Liver (tissue), 9 donors: ENCODE results near the gene MMS22L. TPM values are rescaled to one million over a fixed set of nuclear protein-coding genes. Genes with fewer than 3 reads are reported as not detected.

Experiments used
- DNase-seq: peaks from one replicate; pipeline ENCODE4 v3.0.0-alpha.2; 2017; ENCODE audit warnings: low spot score
- H3K27ac ChIP-seq, 2 donors: one replicate each; pipeline ENCODE4 v1.7.0; 2013; ENCODE audit warnings: inconsistent platforms in 2 of 2, low read length in 2 of 2, control low read depth in 1 of 2, low read depth in 1 of 2, mild to moderate bottlenecking in 1 of 2
- H3K27me3 ChIP-seq, 4 donors: one replicate each; pipeline versions ENCODE4 v1.6.1 to v1.7.0; 2013; ENCODE audit warnings: low read length in 3 of 4, inconsistent platforms in 1 of 4, mild to moderate bottlenecking in 1 of 4, moderate library complexity in 1 of 4; ENCODE audit not compliant: control insufficient read depth in 4 of 4, insufficient read depth in 4 of 4
- H3K36me3 ChIP-seq, 4 donors: one replicate each; pipeline versions ENCODE4 v1.6.1 to v1.7.0; 2013; ENCODE audit warnings: low read length in 3 of 4, mild to moderate bottlenecking in 3 of 4, low read depth in 1 of 4, moderate library complexity in 1 of 4; ENCODE audit not compliant: control insufficient read depth in 4 of 4, insufficient read depth in 3 of 4
- H3K4me1 ChIP-seq, 4 donors: one replicate each; pipeline versions ENCODE4 v1.6.1 to v1.7.0; 2013; ENCODE audit warnings: low read length in 3 of 4, mild to moderate bottlenecking in 3 of 4, moderate library complexity in 1 of 4; ENCODE audit not compliant: control insufficient read depth in 4 of 4, insufficient read depth in 4 of 4
- H3K4me3 ChIP-seq, 3 donors: one replicate each; pipeline versions ENCODE4 v1.6.1 to v1.7.0; 2013; ENCODE audit warnings: low read length in 3 of 3, control low read depth in 1 of 3, low read depth in 1 of 3, mild to moderate bottlenecking in 1 of 3
- H3K9ac ChIP-seq, 2 donors: one replicate each; pipeline ENCODE4 v1.7.0; 2013; ENCODE audit warnings: low read length in 2 of 2, mild to moderate bottlenecking in 2 of 2, moderate library complexity in 2 of 2, control low read depth in 1 of 2, low read depth in 1 of 2
- H3K9me3 ChIP-seq, 4 donors: one replicate each; pipeline versions ENCODE4 v1.6.1 to v1.7.0; 2013; ENCODE audit warnings: low read length in 3 of 4; ENCODE audit not compliant: control insufficient read depth in 4 of 4
- ATF3 ChIP-seq: IDR thresholded peaks from 2 replicates; pipeline ENCODE4 v1.6.1; 2016; ENCODE audit warnings: antibody characterized with exemption
- CTCF ChIP-seq: fragments of 150-350 bp; IDR thresholded peaks from 2 replicates; pipeline ENCODE4 v1.5.1; 2017; ENCODE audit warnings: improper control_type of control experiment, low read depth, low read length; ENCODE audit not compliant: missing input control
- EGR1 ChIP-seq, 2 donors: IDR thresholded peaks; 2 replicates each; pipeline ENCODE4 v1.6.1; 2016 to 2018; ENCODE audit warnings: antibody characterized with exemption in 2 of 2, low read depth in 2 of 2
- FOXA1 ChIP-seq: IDR thresholded peaks from 2 replicates; pipeline ENCODE4 v1.6.1; 2016; ENCODE audit warnings: antibody characterized with exemption
- FOXA2 ChIP-seq: IDR thresholded peaks from 2 replicates; pipeline ENCODE4 v1.6.1; 2016; ENCODE audit warnings: antibody characterized with exemption
- GABPA ChIP-seq, 2 donors: IDR thresholded peaks in 1 of 2; conservative IDR thresholded peaks in 1 of 2; 2 replicates each; pipeline ENCODE4 v1.6.1; 2016; ENCODE audit warnings: antibody characterized with exemption in 2 of 2, mild to moderate bottlenecking in 1 of 2, moderate library complexity in 1 of 2
- HNF4A ChIP-seq, 2 donors: conservative IDR thresholded peaks; 2 replicates each; pipeline ENCODE4 v1.6.1; 2016; ENCODE audit warnings: antibody characterized with exemption in 2 of 2, mild to moderate bottlenecking in 2 of 2
- HNF4G ChIP-seq: IDR thresholded peaks from 2 replicates; pipeline ENCODE4 v1.6.1; 2016; ENCODE audit warnings: antibody characterized with exemption
- JUND ChIP-seq, 2 donors: IDR thresholded peaks; 2 replicates each; pipeline ENCODE4 v1.6.1; 2016; ENCODE audit warnings: antibody characterized with exemption in 2 of 2
- MAX ChIP-seq: IDR thresholded peaks from 2 replicates; pipeline ENCODE4 v1.6.1; 2016; ENCODE audit warnings: antibody characterized with exemption
- NR2F2 ChIP-seq: IDR thresholded peaks from 2 replicates; pipeline ENCODE4 v1.6.1; 2016; ENCODE audit warnings: antibody characterized with exemption
- RAD21 ChIP-seq, 2 donors: IDR thresholded peaks; 2 replicates each; pipeline ENCODE4 v1.6.1; 2016; ENCODE audit warnings: antibody characterized with exemption in 2 of 2, mild to moderate bottlenecking in 2 of 2
- REST ChIP-seq: IDR thresholded peaks from 2 replicates; pipeline ENCODE4 v1.6.1; 2016; ENCODE audit warnings: antibody characterized with exemption, mild to moderate bottlenecking
- RXRA ChIP-seq, 2 donors: IDR thresholded peaks; 2 replicates each; pipeline ENCODE4 v1.6.1; 2017 to 2018; ENCODE audit warnings: antibody characterized with exemption in 2 of 2, mild to moderate bottlenecking in 1 of 2
- SP1 ChIP-seq: IDR thresholded peaks from 2 replicates; pipeline ENCODE4 v1.6.1; 2018; ENCODE audit warnings: antibody characterized with exemption, mild to moderate bottlenecking
- TAF1 ChIP-seq: conservative IDR thresholded peaks from 2 replicates; pipeline ENCODE4 v1.6.1; 2016; ENCODE audit warnings: antibody characterized with exemption, mild to moderate bottlenecking
- YY1 ChIP-seq: IDR thresholded peaks from 2 replicates; pipeline ENCODE4 v1.6.1; 2016; ENCODE audit warnings: antibody characterized with exemption, mild to moderate bottlenecking
- ZBTB33 ChIP-seq: IDR thresholded peaks from 2 replicates; pipeline ENCODE4 v1.6.1; 2016; ENCODE audit warnings: antibody characterized with exemption
- WGBS: extraction: QIAGEN DNeasy Blood & Tissue Kit; methylation state at CpG from one replicate; pipeline ENCODE4 v1.1.7; 2013; 5-methylcytosine and 5-hydroxymethylcytosine counted together
- polyA plus RNA-seq, 2 donors: library from polyadenylated mRNA; stranded (reverse) in 1 of 2; unstranded in 1 of 2; fragments of 200-250 nt in 1 of 2; fragments of >200 nt in 1 of 2; fragmentation: Nextera tagmentation in 1 of 2; extraction: Ambion mirVana in 1 of 2; gene quantifications; one replicate each; pipeline versions ENCODE4 v1.2.1 to v1.2.3, GENCODE V29; 2013 to 2015
- total RNA-seq, 2 donors: library from RNA; depleted of rRNA; stranded (reverse); fragments of >200 nt; gene quantifications; one replicate each; pipeline ENCODE4 v1.2.3, GENCODE V29; 2014
- donor health status: healthy.
- donor health status: healthy.
- donor health status: healthy.
- donor health status: healthy.
- donor health status: healthy.

Gene MMS22L
- total and polyA plus RNA-seq, 4 donors = 0.32 to 14.9 (median 2.6) TPM

- WGBS = 90% methylated on average over 4 of the region's 4 CpGs
- Histone ChIP-seq H3K9me3 (no peaks in the 10 kb centered on the region), H3K4me1 (peaks cover 0 to 2% (median 0%) of the 10 kb centered on the region in 4 donors), H3K9ac (no peak overlapping the region), H3K36me3 (no peaks in the 10 kb centered on the region), H3K27ac (no peak overlapping the region), H3K27me3 (no peaks in the 10 kb centered on the region), H3K4me3 (no peak overlapping the region)
- DNase-seq = no peak
- no peak for TF ChIP-seq FOXA2
- TF ChIP-seq YY1 = no peak
- no peak for TF ChIP-seq MAX
- no peak for TF ChIP-seq ATF3
- no peak for TF ChIP-seq SP1
- TF ChIP-seq ZBTB33 = no peak
- no peak for TF ChIP-seq CTCF
- TF ChIP-seq TAF1 = no peak
- no peak for TF ChIP-seq GABPA (IDR thresholded peaks at IDR 0.05 in 1 of 2, conservative IDR thresholded peaks at IDR 0.05 in 1 of 2)
- no peak for TF ChIP-seq RXRA (IDR thresholded peaks at IDR 0.05)
- TF ChIP-seq HNF4G = no peak
- no peak for TF ChIP-seq FOXA1
- TF ChIP-seq HNF4A (conservative IDR thresholded peaks at IDR 0.05) = no peak
- no peak for TF ChIP-seq RAD21 (IDR thresholded peaks at IDR 0.05)
- no peak for TF ChIP-seq NR2F2
- no peak for TF ChIP-seq REST
- no peak for TF ChIP-seq EGR1 (IDR thresholded peaks at IDR 0.05; ENCODE audit: low read depth in 2 of 2)
- TF ChIP-seq JUND (IDR thresholded peaks at IDR 0.05) = no peak
These were observed 6.3 kb upstream of the MMS22L start for GRCh38 chr6:97289332-97289731.

GRCh38 chr6:97288188-97288587, 5.2 kb upstream of the MMS22L start:
- H3K9ac ChIP-seq = no peak overlapping the region
- no peaks in the 10 kb centered on the region for H3K36me3 ChIP-seq
- H3K4me1 ChIP-seq = peaks cover 0 to 6% (median 4%) of the 10 kb centered on the region in 4 donors
- no peaks in the 10 kb centered on the region for H3K27me3 ChIP-seq
- no peak overlapping the region for H3K27ac ChIP-seq
- no peaks in the 10 kb centered on the region for H3K9me3 ChIP-seq
- H3K4me3 ChIP-seq = no peak overlapping the region
- no peak for TF ChIP-seq TAF1
- TF ChIP-seq ATF3 = no peak
- TF ChIP-seq JUND (IDR thresholded peaks at IDR 0.05) = no peak
- no peak for TF ChIP-seq GABPA (IDR thresholded peaks at IDR 0.05 in 1 of 2, conservative IDR thresholded peaks at IDR 0.05 in 1 of 2)
- no peak for TF ChIP-seq YY1
- no peak for TF ChIP-seq ZBTB33
- TF ChIP-seq HNF4G = no peak
- no peak for TF ChIP-seq HNF4A (conservative IDR thresholded peaks at IDR 0.05)
- DNase-seq = no peak
